HG02943 (cell line): Measurements from ENCODE around the gene C1QL1.

ENCODE experiments used
- ATAC-seq: cut with Tn5 transposase; IDR thresholded peaks from one replicate; pipeline ENCODE4 v1.9.1; 2021; ENCODE audit warnings: mild to moderate bottlenecking, low read depth, moderate library complexity; ENCODE audit not compliant: unreplicated experiment

Gene C1QL1

GRCh38 chr17:44968225-44969143 is at the start of gene C1QL1:
TSS of gene C1QL1 (minus strand) at chr17:44968303. CDS start at chr17:44968048, 255 bp downstream.
- ATAC-seq, result no peak

GRCh38 chr17:45016823-45017222 is 48.7 kb upstream of the C1QL1 start:
- ATAC-seq, result no peak

- ATAC-seq, result no peak
Measured at GRCh38 chr17:45016237-45016636, 48.1 kb upstream of the C1QL1 start.

- ATAC-seq, result no peak
Measured at GRCh38 chr17:45013021-45013997, 45.2 kb upstream of the C1QL1 start.

DNA sequence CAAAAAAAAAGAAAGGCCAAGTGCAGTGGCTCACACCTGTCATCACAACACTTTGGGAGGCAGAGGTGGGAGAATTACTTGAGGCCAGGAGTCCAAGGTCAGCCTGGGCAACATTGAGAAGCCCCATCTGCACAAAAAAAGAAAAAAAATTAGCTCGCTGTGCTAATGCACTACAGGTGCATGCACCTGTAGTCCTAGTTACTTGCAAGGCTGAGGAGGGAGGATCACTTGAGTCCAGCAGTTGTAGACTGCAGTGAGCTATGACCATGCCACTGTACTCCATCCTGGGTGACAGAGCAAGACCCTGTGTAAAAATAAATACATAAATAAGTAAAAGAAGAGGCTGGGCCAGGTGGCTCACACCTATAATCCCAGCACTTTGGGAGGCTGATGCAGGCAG is 43.7 kb upstream of the C1QL1 start:
- no peak for ATAC-seq

DNA sequence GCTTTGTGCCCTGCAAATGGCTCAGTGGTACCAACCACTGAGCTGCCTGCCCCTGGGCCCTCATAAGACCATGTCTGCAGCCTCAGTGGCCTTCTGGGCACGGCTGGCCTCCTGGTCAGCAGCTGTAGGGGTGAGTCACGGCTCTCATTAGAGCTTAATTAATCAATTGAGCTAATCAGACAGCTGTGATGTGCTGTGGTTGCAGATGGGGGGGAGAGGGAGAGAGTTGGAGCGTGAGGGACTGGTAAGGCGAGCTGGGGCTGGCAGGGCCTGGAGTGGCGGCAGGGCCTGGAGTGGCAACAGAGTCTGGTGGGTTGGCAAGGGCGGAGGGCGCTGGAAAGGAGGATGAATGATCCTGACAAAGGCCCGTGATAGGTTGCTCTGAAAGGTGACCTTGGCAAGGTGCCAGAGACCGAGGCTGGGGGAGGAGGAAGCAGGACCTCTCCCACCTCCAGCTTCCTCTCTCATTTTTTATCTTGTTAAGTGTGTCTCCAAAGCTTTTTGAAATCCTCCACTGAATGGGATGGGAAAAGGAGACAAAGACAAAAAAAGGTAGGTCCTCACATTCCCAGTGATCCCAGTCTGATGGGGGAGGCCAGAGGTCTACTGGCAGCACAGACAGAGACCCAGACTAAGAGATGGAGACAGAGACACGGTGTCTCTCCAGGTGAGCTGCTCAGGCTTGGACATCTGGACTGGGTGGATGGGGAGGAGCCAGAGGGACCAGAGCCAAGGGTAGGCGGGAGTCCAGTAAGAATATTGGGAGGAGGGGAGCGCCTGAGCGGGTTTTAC is 41.8 kb upstream of the C1QL1 start:
- no peak for ATAC-seq

- ATAC-seq, result no peak
Measured at GRCh38 chr17:45008216-45008615, 40.1 kb upstream of the C1QL1 start.

GRCh38 chr17:45006927-45007461 is 38.9 kb upstream of the C1QL1 start:
- ATAC-seq, result no peak

DNA sequence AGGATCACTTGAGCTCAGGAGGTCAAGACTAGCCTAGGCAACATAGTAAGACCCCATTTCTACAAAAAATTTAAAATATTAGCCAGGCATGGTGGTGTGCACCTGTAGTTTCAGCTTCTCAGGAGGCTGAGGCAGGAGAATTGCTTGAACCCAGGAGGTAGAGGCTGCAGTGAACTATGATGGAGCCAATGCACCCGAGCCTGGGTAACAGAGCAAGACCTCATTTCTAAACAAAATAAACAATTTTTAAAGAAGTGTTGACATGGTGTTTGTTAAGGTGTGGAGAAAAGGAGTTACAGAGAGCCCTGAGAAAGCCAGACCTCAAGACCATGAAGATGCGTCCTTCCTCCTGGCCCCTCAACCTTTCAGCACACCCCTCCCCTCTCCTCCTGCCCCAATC is 37.6 kb upstream of the C1QL1 start:
- ATAC-seq, result no peak

DNA sequence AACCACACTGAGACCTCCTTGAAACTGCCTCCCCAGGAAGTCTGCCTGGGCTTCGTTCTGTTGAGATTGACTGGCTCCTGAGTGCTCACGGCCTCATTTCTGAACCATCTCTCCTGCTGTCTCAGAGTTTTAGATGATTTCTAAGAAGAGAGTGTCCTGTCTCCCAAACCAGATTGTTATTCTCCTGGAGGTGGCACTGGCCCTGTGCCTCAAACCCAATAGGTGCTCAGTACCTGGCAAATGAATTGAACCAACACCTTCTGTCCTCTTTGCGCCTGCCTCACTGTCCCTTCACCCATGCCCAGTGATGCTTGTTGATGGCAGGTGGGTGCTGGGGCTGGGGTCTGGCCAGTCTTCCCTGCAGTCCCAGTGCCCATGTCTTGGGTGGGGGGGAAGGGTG is 36.3 kb upstream of the C1QL1 start:
- no peak for ATAC-seq

DNA sequence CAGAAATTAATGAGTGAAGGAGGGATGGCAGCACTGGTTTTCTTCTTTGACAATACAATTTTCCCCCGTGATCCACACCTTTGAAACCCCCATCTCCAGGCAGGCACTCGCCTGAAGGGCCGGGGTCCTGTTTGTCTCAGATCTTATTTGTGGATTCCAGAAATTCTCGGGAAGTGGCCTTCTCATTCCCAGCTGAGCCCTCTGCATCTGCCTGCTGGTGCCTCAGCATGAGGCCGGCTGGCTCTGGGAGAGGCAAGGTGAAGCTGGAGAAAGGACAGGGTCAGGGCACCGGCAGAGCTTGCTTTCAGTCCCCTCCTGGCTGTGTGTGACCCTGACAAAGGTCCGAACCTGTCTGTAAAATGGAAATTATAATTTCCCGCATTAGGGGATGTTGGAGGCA is 35.8 kb upstream of the C1QL1 start:
- no peak for ATAC-seq

DNA sequence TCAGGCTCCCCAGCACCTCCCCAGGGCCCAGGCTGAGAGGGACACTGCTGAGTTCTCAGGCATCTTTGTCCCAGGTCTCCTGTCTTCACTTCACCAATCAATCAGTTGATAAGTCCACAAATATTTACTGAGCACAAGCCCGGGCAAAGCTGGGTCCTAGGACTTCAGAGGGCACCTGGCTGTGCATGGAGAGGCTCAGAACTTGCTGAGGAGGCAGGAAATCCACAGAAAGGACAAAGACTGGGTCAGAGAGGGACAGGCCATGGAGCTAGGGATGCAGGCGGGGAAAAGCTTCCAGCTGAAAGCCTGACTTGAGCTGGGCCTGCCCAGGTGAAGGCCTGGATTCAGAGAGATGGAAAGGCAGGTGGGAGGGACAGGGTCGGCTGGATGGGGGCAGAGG is 33.2 kb upstream of the C1QL1 start:
- no peak for ATAC-seq

DNA sequence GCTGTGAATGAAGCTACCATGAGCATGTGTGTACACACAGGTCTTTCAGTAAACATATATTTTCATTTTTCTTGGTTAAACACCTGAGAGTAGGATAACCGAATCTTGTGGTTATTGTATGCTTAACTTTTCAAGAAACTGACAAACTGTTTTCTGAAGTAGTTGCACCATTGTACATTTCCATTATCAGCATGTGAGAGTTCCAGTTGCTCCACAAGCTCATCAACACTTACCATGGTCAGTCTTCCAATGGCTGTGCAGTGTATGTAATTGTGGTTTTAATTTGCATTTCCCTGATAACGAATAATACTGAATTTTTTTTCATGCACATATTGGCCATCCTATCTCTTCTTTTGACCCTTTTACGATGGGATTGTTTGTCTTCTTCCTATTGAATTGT is 31.3 kb upstream of the C1QL1 start:
- ATAC-seq, result no peak

DNA sequence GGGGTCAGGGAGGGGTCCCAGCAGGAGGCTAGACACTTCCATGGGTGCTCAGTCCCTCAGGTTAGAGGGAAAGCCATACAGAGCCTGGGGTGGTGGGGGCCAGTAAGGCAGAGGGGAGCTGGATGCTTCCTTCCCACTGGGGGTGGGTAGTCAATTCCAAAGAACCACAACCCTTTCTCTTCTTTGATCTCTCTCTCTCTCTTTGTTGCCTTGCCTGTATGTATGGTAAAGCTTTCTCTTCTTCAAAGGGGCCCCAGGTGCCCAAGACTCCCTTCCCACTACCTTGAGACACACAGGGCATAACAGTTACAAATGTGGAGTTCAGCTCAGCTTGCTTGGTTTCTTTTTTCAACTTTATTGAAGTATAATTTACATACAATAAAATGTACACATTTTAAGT is 30.5 kb upstream of the C1QL1 start:
- ATAC-seq, result no peak

- ATAC-seq, result no peak
Measured at GRCh38 chr17:44997733-44998520, 29.8 kb upstream of the C1QL1 start.

GRCh38 chr17:44996304-44996703 is 28.2 kb upstream of the C1QL1 start:
- no peak for ATAC-seq

DNA sequence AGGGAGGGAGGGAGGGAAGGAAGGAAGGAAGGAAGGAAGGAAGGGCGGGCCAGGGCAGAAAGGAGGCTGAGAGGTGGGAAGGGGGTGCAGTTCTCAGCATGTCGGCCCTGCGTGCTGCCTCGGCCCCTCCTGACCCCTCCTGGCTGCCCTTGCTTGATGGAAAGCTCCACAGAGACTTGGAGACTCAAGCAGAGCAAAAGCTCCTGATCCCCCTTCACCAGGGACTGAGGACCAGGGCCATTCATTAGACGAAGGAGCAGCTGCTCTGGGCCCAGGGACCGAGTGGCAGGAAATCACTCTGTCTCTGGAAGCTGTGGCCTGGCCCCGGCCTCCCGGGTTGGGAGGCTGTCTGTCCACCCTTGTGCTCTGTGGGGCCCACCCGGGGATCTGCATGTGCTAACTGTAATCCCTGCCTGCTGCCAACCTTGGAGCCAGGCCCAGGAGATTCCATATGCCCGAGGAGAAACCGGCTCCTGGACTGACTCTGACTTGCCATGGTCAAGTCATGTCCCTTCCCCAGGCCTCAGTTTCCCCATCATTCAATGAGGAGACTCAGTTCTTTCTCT is 27.4 kb upstream of the C1QL1 start:
- no peak for ATAC-seq

DNA sequence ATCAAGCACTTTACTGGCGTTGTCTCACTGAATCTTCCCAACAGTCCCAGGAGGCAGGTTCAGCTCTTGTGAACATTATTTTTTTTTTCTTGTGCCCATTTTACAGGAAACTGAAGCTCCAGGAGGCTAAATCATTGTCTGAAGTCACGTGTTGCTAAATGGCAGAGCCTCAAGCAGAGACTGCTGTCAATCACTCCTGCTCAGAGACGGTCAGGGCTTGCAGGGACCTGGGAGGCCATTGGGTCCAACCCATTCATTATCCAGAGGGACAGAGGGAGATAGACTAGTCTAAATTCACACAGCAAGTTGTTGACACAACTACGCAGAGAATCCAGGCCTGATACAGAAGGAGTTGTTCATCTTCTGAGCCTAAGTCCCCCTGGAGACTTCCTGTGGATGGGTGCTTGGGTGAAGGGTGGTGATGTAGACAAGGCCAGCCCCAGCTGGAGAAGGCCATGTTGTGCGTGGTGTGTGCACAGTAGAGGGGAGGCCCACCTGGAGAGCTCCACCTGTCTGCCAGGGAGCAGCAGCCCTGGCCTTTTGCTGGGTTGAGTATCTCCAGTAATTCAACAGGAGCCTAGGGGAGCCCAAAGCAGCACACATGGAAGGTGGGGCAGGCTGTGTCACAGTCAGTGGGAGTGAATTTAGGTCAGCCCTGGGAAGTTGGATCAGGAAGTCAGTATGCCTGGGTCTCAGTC is 24.3 kb upstream of the C1QL1 start:
- ATAC-seq, result no peak

- ATAC-seq, result no peak
Measured at GRCh38 chr17:44990994-44991393, 22.9 kb upstream of the C1QL1 start.
